ENCODE measurements around the gene NFATC1.

Gene NFATC1

GRCh38 chr18:79516441-79516931, 120.8 kb downstream of the NFATC1 start:
- H3K4me1 ChIP-seq (ENCODE audit: insufficient read depth, insufficient read length) = peaks cover 2% of the 10 kb centered on the region
- no peak for DNase-seq (ENCODE audit: low read depth, low spot score)
- no peaks in the 10 kb centered on the region; the same call in 1 of the 2 replicates for H3K9me3 ChIP-seq (ENCODE audit: insufficient read depth, low read length)
- H3K9ac ChIP-seq (ENCODE audit: insufficient read length, low read depth) = no peak overlapping the region
- no peaks in the 10 kb centered on the region for H3K27me3 ChIP-seq (ENCODE audit: insufficient read depth, insufficient read length)
- H3K4me3 ChIP-seq (ENCODE audit: insufficient read length, low read depth) = no peak overlapping the region
- peaks cover 9% of the 10 kb centered on the region for H3K36me3 ChIP-seq (ENCODE audit: insufficient read depth, insufficient read length, low read length)
- TF ChIP-seq YY1 (IDR thresholded peaks at IDR 0.05; ENCODE audit: insufficient read depth, insufficient read length) = no peak
- TF ChIP-seq ZNF274 (IDR thresholded peaks at IDR 0.05; ENCODE audit: low read depth, low read length) = no peak
- no peak for TF ChIP-seq SUZ12 (IDR thresholded peaks at IDR 0.05; ENCODE audit: extremely low read depth, insufficient read depth, insufficient read length)

GRCh38 chr18:79517341-79517740, 121.6 kb downstream of the NFATC1 start:
- peaks cover 7% of the 10 kb centered on the region for H3K36me3 ChIP-seq (ENCODE audit: insufficient read depth, insufficient read length, low read length)
- H3K27me3 ChIP-seq (ENCODE audit: insufficient read depth, insufficient read length) = no peaks in the 10 kb centered on the region
- H3K4me1 ChIP-seq (ENCODE audit: insufficient read depth, insufficient read length) = no peaks in the 10 kb centered on the region
- DNase-seq (ENCODE audit: low read depth, low spot score) = no peak
- no peak overlapping the region for H3K9ac ChIP-seq (ENCODE audit: insufficient read length, low read depth)
- no peak for TF ChIP-seq YY1 (IDR thresholded peaks at IDR 0.05; ENCODE audit: insufficient read depth, insufficient read length)
- TF ChIP-seq ZNF274 (IDR thresholded peaks at IDR 0.05; ENCODE audit: low read depth, low read length) = no peak
- TF ChIP-seq SUZ12 (IDR thresholded peaks at IDR 0.05; ENCODE audit: extremely low read depth, insufficient read depth, insufficient read length) = no peak
- H3K4me3 ChIP-seq (ENCODE audit: insufficient read length, low read depth) = no peak overlapping the region
- H3K9me3 ChIP-seq (ENCODE audit: insufficient read depth, low read length) = no peaks in the 10 kb centered on the region; the same call in 1 of the 2 replicates

GRCh38 chr18:79518028-79518682, 122.4 kb downstream of the NFATC1 start:
- H3K36me3 ChIP-seq (ENCODE audit: insufficient read depth, insufficient read length, low read length) = peaks cover 2% of the 10 kb centered on the region
- TF ChIP-seq SUZ12 (IDR thresholded peaks at IDR 0.05; ENCODE audit: extremely low read depth, insufficient read depth, insufficient read length) (no peak), ZNF274 (IDR thresholded peaks at IDR 0.05; ENCODE audit: low read depth, low read length) (no peak), YY1 (IDR thresholded peaks at IDR 0.05; ENCODE audit: insufficient read depth, insufficient read length) (no peak)

GRCh38 chr18:79518683-79519128, 123.0 kb downstream of the NFATC1 start:
- Histone ChIP-seq H3K27me3 (ENCODE audit: insufficient read depth, insufficient read length) (no peaks in the 10 kb centered on the region), H3K9ac (ENCODE audit: insufficient read length, low read depth) (no peak overlapping the region), H3K36me3 (ENCODE audit: insufficient read depth, insufficient read length, low read length) (peaks cover 2% of the 10 kb centered on the region), H3K4me1 (ENCODE audit: insufficient read depth, insufficient read length) (no peaks in the 10 kb centered on the region), H3K4me3 (ENCODE audit: insufficient read length, low read depth) (no peak overlapping the region), H3K9me3 (ENCODE audit: insufficient read depth, low read length) (no peaks in the 10 kb centered on the region; the same call in 1 of the 2 replicates)
- TF ChIP-seq SUZ12 (IDR thresholded peaks at IDR 0.05; ENCODE audit: extremely low read depth, insufficient read depth, insufficient read length) (no peak), YY1 (IDR thresholded peaks at IDR 0.05; ENCODE audit: insufficient read depth, insufficient read length) (no peak), ZNF274 (IDR thresholded peaks at IDR 0.05; ENCODE audit: low read depth, low read length) (no peak)
- DNase-seq (ENCODE audit: low read depth, low spot score) = no peak

More at GRCh38 chr18:79518028-79518682, 122.4 kb downstream of the NFATC1 start:
- Histone ChIP-seq H3K4me3 (ENCODE audit: insufficient read length, low read depth) (no peak overlapping the region), H3K4me1 (ENCODE audit: insufficient read depth, insufficient read length) (no peaks in the 10 kb centered on the region), H3K9ac (ENCODE audit: insufficient read length, low read depth) (no peak overlapping the region), H3K9me3 (ENCODE audit: insufficient read depth, low read length) (no peaks in the 10 kb centered on the region; the same call in 1 of the 2 replicates), H3K27me3 (ENCODE audit: insufficient read depth, insufficient read length) (no peaks in the 10 kb centered on the region)
- DNase-seq (ENCODE audit: low read depth, low spot score) = no peak

GRCh38 chr18:79519751-79520477, 124.2 kb downstream of the NFATC1 start:
- no peaks in the 10 kb centered on the region for H3K27me3 ChIP-seq (ENCODE audit: insufficient read depth, insufficient read length)
- TF ChIP-seq ZNF274 (IDR thresholded peaks at IDR 0.05; ENCODE audit: low read depth, low read length) = no peak
- TF ChIP-seq SUZ12 (IDR thresholded peaks at IDR 0.05; ENCODE audit: extremely low read depth, insufficient read depth, insufficient read length) = no peak
- TF ChIP-seq YY1 (IDR thresholded peaks at IDR 0.05; ENCODE audit: insufficient read depth, insufficient read length) = no peak
- no peaks in the 10 kb centered on the region for H3K9me3 ChIP-seq (ENCODE audit: insufficient read depth, low read length)
- H3K4me1 ChIP-seq (ENCODE audit: insufficient read depth, insufficient read length) = peaks cover 3% of the 10 kb centered on the region
- peak overlapping the region; percentile 21 for H3K9ac ChIP-seq (ENCODE audit: insufficient read length, low read depth)
- H3K4me3 ChIP-seq (ENCODE audit: insufficient read length, low read depth) = no peak overlapping the region
- peaks cover 2% of the 10 kb centered on the region for H3K36me3 ChIP-seq (ENCODE audit: insufficient read depth, insufficient read length, low read length)
- no peak for DNase-seq (ENCODE audit: low read depth, low spot score)

GRCh38 chr18:79520478-79521390, 125.0 kb downstream of the NFATC1 start:
- no peaks in the 10 kb centered on the region for H3K27me3 ChIP-seq (ENCODE audit: insufficient read depth, insufficient read length)

More at GRCh38 chr18:79520478-79521390, 125.0 kb downstream of the NFATC1 start:
- no peak for DNase-seq (ENCODE audit: low read depth, low spot score)
- Histone ChIP-seq H3K4me1 (ENCODE audit: insufficient read depth, insufficient read length) (peaks cover 3% of the 10 kb centered on the region), H3K9ac (ENCODE audit: insufficient read length, low read depth) (no peak overlapping the region), H3K36me3 (ENCODE audit: insufficient read depth, insufficient read length, low read length) (peaks cover 2% of the 10 kb centered on the region), H3K9me3 (ENCODE audit: insufficient read depth, low read length) (no peaks in the 10 kb centered on the region), H3K4me3 (ENCODE audit: insufficient read length, low read depth) (no peak overlapping the region)
- no peak for TF ChIP-seq YY1 (IDR thresholded peaks at IDR 0.05; ENCODE audit: insufficient read depth, insufficient read length)
- no peak for TF ChIP-seq SUZ12 (IDR thresholded peaks at IDR 0.05; ENCODE audit: extremely low read depth, insufficient read depth, insufficient read length)
- TF ChIP-seq ZNF274 (IDR thresholded peaks at IDR 0.05; ENCODE audit: low read depth, low read length) = no peak

All from NT2/D1 (cell line).